Esophagus muscularis mucosa (tissue), 4 donors: ENCODE results near the gene SPZ1. TPM values are rescaled to one million over a fixed set of nuclear protein-coding genes. Genes with fewer than 3 reads are reported as not detected.
"Not testable (repeated sequence)": the region's sequence is repeated elsewhere in the genome, so short reads cannot be mapped to it uniquely, and the experiment has no call there.

Experiments used
- DNase-seq: peaks from one replicate; pipeline ENCODE4 v3.0.0-alpha.2; 2017; ENCODE audit errors: extremely low spot score
- H3K27ac ChIP-seq, 4 donors: fragments of 200-600 bp; sonication (generic); replicated peaks in 1 of 4; 1 replicate in 3 of 4; 2 replicates in 1 of 4; pipeline ENCODE4 v1.5.1; 2016 to 2019; ENCODE audit warnings: mild to moderate bottlenecking in 1 of 4
- H3K27me3 ChIP-seq, 4 donors: fragments of 200-600 bp; sonication (generic); one replicate each; pipeline versions ENCODE4 v1.5.1 to v1.6.0; 2016 to 2019
- H3K36me3 ChIP-seq, 4 donors: fragments of 200-600 bp; sonication (generic); one replicate each; pipeline ENCODE4 v1.5.1; 2016 to 2019
- H3K4me1 ChIP-seq, 4 donors: fragments of 200-600 bp; sonication (generic); one replicate each; pipeline ENCODE4 v1.5.1; 2016 to 2019
- H3K4me3 ChIP-seq, 4 donors: fragments of 200-600 bp; sonication (generic); 1 replicate in 2 of 4; 2 replicates in 2 of 4; pipeline ENCODE4 v1.5.1; 2016 to 2019; ENCODE audit warnings: mild to moderate bottlenecking in 4 of 4, moderate library complexity in 1 of 4
- H3K9me3 ChIP-seq, 4 donors: fragments of 200-600 bp; sonication (generic); 1 replicate in 3 of 4; 2 replicates in 1 of 4; pipeline ENCODE4 v1.5.1; 2016 to 2019
- CTCF ChIP-seq, 3 experiments: fragments of 200-600 bp in 2 of 3; fragments of 450-650 bp in 1 of 3; sonication (generic) in 2 of 3; IDR thresholded peaks; one replicate each; pipeline ENCODE4 v1.5.1; 2017 to 2019; ENCODE audit warnings: antibody characterized with exemption in 3 of 3, mild to moderate bottlenecking in 2 of 3, moderate library complexity in 1 of 3
- EP300 ChIP-seq: sonication (generic); formaldehyde crosslinking; IDR thresholded peaks from one replicate; pipeline ENCODE4 v1.6.1; 2017; ENCODE audit warnings: antibody characterized with exemption
- POLR2A ChIP-seq: fragments of 450-650 bp; IDR thresholded peaks from one replicate; pipeline ENCODE4 v1.6.1; 2017; ENCODE audit warnings: antibody characterized with exemption, moderate library complexity, mild to moderate bottlenecking, low read depth
- POLR2AphosphoS5 ChIP-seq, 2 donors: sonication (generic); formaldehyde crosslinking; IDR thresholded peaks; one replicate each; pipeline ENCODE4 v1.6.1; 2017; ENCODE audit warnings: antibody characterized with exemption in 2 of 2
- WGBS: methylation state at CpG from one replicate; pipeline ENCODE4 v1.1.5; 2018; 5-methylcytosine and 5-hydroxymethylcytosine counted together
- intact Hi-C: fragments of 100-400 bp; cut with DNase I; formaldehyde crosslinking; loops from one replicate; pipeline ENCODE4 v1.15.1; 2023
- total RNA-seq, 4 donors: library from RNA; depleted of rRNA; stranded (reverse); fragments of >200 nt; gene quantifications; one replicate each; pipeline versions ENCODE4 v1.1.0 to v1.2.1, GENCODE V29; 2016

SPZ1 gene
- not detected for total RNA-seq

- Histone ChIP-seq H3K4me3 (no peak within 1 kb of the TSS), H3K9me3 (no peaks in the 10 kb centered on the region), H3K36me3 (no peaks in the 10 kb centered on the region), H3K27ac (no peak within 1 kb of the TSS), H3K4me1 (no peaks in the 10 kb centered on the region), H3K27me3 (no peaks in the 10 kb centered on the region)
- 93% methylated on average over 2 of the region's 2 CpGs for WGBS
- no peak for DNase-seq
- intact Hi-C loops: no loop called here
- TF ChIP-seq POLR2AphosphoS5 (IDR thresholded peaks at IDR 0.05): no peak
- TF ChIP-seq POLR2A: no peak
- TF ChIP-seq CTCF (IDR thresholded peaks at IDR 0.05): no peak
- TF ChIP-seq EP300: no peak
These were observed at the start of gene SPZ1 for GRCh38 chr5:80319702-80320101. Gene SPZ1, plus strand, starts transcription at chr5:80320002. Its CDS starts 214 bp downstream, at chr5:80320216.

GRCh38 chr5:80270543-80270942 lies 49.3 kb upstream of the SPZ1 start:
- H3K4me3 ChIP-seq, H3K27ac ChIP-seq, H3K27me3 ChIP-seq, intact Hi-C loops, H3K36me3 ChIP-seq, DNase-seq, H3K4me1 ChIP-seq, H3K9me3 ChIP-seq: not testable (repeated sequence)
- 80% methylated on average over 2 of the region's 2 CpGs for WGBS

DNA sequence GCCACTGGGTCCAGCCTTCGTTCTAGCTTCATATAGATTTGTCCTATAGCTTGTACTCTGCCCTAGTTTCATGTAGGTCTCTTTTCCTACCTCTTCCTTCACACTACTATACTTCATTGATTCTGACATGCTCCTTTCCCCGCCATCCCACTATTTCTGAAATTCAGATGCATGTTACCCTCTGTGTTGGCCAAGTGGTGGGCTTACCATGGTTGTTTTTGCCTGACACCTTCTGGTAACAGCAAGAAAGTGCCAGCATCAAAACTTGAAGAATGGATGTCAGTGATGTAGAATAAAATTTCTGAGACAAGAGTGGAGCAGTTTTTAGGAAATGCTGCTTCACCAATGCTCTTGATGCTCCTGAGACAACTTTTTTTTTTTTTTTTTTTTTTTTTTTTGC lies 44.5 kb upstream of the SPZ1 start:
- no peaks in the 10 kb centered on the region for H3K9me3 ChIP-seq
- intact Hi-C loops: no loop called here
- H3K27ac ChIP-seq: no peak overlapping the region
- WGBS: 80% methylated on average over 2 of the region's 2 CpGs
- peaks cover 0 to 4% (median 0%) of the 10 kb centered on the region in 4 donors for H3K4me1 ChIP-seq
- H3K36me3 ChIP-seq: no peaks in the 10 kb centered on the region
- DNase-seq: no peak
- no peak overlapping the region for H3K4me3 ChIP-seq
- no peaks in the 10 kb centered on the region for H3K27me3 ChIP-seq
- no peak for TF ChIP-seq POLR2AphosphoS5 (IDR thresholded peaks at IDR 0.05)
- peak in 2 of 3 experiments; percentile 20 to 25 for TF ChIP-seq CTCF (IDR thresholded peaks at IDR 0.05)

DNA sequence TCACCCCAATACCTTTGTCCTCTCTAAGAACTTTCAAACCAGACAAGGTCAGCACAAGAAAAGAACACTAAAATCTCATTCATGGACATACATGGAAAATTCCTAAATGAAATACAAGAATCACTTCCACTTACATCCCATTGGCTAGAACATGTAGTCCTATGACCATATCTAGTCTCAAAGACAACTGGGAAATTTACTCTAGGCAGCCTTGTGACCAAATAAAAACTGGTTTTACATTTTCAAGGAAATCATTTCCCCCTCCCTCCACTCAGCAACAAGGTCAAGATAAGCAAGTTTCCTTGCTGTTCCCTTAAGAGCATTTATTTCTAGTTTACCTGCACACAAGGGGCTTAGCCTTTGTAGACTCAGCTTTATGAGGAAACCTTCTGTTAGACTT lies 43.6 kb upstream of the SPZ1 start:
- H3K27ac ChIP-seq: no peak overlapping the region
- TF ChIP-seq CTCF (IDR thresholded peaks at IDR 0.05) (no peak), EP300 (no peak), POLR2A (no peak), POLR2AphosphoS5 (IDR thresholded peaks at IDR 0.05) (no peak)
- DNase-seq: no peak
- intact Hi-C loops: no loop called here
- no peaks in the 10 kb centered on the region for H3K36me3 ChIP-seq
- H3K9me3 ChIP-seq: no peaks in the 10 kb centered on the region
- no peak overlapping the region for H3K4me3 ChIP-seq
- H3K27me3 ChIP-seq: no peaks in the 10 kb centered on the region
- peaks cover 0 to 4% (median 0%) of the 10 kb centered on the region in 4 donors for H3K4me1 ChIP-seq

DNA sequence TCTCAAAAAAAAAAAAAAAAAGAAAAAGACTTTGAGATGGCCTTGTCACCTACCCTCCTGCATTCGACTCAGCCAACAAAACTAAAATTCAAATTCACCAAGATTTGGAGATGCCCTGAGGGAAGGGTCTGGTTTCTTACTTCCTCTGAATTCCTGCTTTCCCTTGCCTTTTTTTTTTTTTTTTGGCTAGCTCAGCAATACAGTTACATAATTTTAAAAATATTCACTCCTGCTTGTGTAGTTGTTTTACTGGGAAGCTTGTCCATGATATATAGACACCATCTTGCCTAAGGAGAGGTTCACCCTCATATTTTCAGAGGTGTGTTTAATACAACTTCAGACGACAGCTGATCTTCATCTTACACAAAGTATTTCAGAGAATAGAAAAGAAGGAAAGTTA lies 42.6 kb upstream of the SPZ1 start:
- Histone ChIP-seq H3K9me3 (no peaks in the 10 kb centered on the region), H3K4me1 (peaks cover 0 to 4% (median 0%) of the 10 kb centered on the region in 4 donors), H3K36me3 (no peaks in the 10 kb centered on the region), H3K27me3 (no peaks in the 10 kb centered on the region), H3K27ac (no peak overlapping the region), H3K4me3 (no peak overlapping the region)
- DNase-seq: no peak
- 35% methylated on average over 2 of the region's 2 CpGs for WGBS
- intact Hi-C loops: no loop called here
- no peak for TF ChIP-seq EP300
- TF ChIP-seq POLR2A: no peak
- no peak for TF ChIP-seq CTCF (IDR thresholded peaks at IDR 0.05)
- TF ChIP-seq POLR2AphosphoS5 (IDR thresholded peaks at IDR 0.05): no peak
